Gastroesophageal sphincter (tissue), 3 donors: ENCODE measurements around the gene DYRK1A.

Source experiments
- POLR2A ChIP-seq, 2 donors: fragments of 450-650 bp; IDR thresholded peaks; one replicate each; pipeline ENCODE4 v1.6.1; 2017; ENCODE audit warnings: antibody characterized with exemption in 2 of 2, mild to moderate bottlenecking in 2 of 2, moderate library complexity in 1 of 2
- TF ChIP-seq, protein P1 (sequence below), 4 experiments: fragments of 200-600 bp in 2 of 4; fragments of 450-650 bp in 2 of 4; sonication (generic) in 1 of 4; IDR thresholded peaks; one replicate each; pipeline ENCODE4 v1.5.1; 2017 to 2019; ENCODE audit warnings: antibody characterized with exemption in 4 of 4, mild to moderate bottlenecking in 2 of 4, moderate library complexity in 2 of 4

GRCh38 chr21:37565530-37566223 lies 199.1 kb downstream of the DYRK1A start:
- TF ChIP-seq, protein P1, sequence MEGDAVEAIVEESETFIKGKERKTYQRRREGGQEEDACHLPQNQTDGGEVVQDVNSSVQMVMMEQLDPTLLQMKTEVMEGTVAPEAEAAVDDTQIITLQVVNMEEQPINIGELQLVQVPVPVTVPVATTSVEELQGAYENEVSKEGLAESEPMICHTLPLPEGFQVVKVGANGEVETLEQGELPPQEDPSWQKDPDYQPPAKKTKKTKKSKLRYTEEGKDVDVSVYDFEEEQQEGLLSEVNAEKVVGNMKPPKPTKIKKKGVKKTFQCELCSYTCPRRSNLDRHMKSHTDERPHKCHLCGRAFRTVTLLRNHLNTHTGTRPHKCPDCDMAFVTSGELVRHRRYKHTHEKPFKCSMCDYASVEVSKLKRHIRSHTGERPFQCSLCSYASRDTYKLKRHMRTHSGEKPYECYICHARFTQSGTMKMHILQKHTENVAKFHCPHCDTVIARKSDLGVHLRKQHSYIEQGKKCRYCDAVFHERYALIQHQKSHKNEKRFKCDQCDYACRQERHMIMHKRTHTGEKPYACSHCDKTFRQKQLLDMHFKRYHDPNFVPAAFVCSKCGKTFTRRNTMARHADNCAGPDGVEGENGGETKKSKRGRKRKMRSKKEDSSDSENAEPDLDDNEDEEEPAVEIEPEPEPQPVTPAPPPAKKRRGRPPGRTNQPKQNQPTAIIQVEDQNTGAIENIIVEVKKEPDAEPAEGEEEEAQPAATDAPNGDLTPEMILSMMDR (IDR thresholded peaks at IDR 0.05): no peak
- no peak for TF ChIP-seq POLR2A (IDR thresholded peaks at IDR 0.05)
